WTC11 (cell line): ENCODE data around the gene TMPRSS6. TPM values are rescaled to one million over a fixed set of nuclear protein-coding genes. Genes with fewer than 3 reads are reported as not detected.

Experiments used
- ATAC-seq: fragments of 200-7000 bp; cut with Tn5 transposase; 2 replicates; pipeline ENCODE4 v1.10.0; 2021; ENCODE audit warnings: mild to moderate bottlenecking, moderate library complexity
- CTCF ChIA-PET: fragments of 300-600 bp; sonication (Branson Sonifier 250); formaldehyde crosslinking; loops from one replicate; lab custom pipeline; 2021; ENCODE audit warnings: antibody characterized with exemption; lab: Charles Lee
- POLR2A ChIA-PET: fragments of 350-600 bp; sonication (Branson Sonifier 250); formaldehyde crosslinking; loops from one replicate; lab custom pipeline; 2021; ENCODE audit warnings: antibody characterized with exemption; lab: Charles Lee
- DNase-seq: peaks from one replicate; pipeline ENCODE4 v3.0.0; 2021; ENCODE audit warnings: low spot score
- H3K27ac Mint-ChIP-seq: 2 replicates; pipeline ENCODE4 v1.8.0; 2021; ENCODE audit warnings: mixed read lengths
- H3K27me3 Mint-ChIP-seq: 2 replicates; pipeline ENCODE4 v1.8.0; 2021; ENCODE audit warnings: low read depth, mild to moderate bottlenecking, moderate library complexity, mixed read lengths
- H3K36me3 Mint-ChIP-seq: 2 replicates; pipeline ENCODE4 v1.8.0; 2021; ENCODE audit warnings: mixed read lengths
- H3K4me1 Mint-ChIP-seq: 2 replicates; pipeline ENCODE4 v1.8.0; 2022; ENCODE audit warnings: mixed read lengths
- H3K4me3 Mint-ChIP-seq: 2 replicates; pipeline ENCODE4 v1.8.0; 2021; ENCODE audit warnings: mild to moderate bottlenecking, moderate library complexity, mixed read lengths
- H3K9me3 Mint-ChIP-seq: 2 replicates; pipeline ENCODE4 v1.8.0; 2021; ENCODE audit warnings: mixed read lengths
- CREB1 ChIP-seq: sonication (generic); formaldehyde crosslinking; IDR thresholded peaks from 2 replicates; pipeline ENCODE4 v1.8.0; 2023; ENCODE audit warnings: mild to moderate bottlenecking, missing genetic modification reagents
- CREM ChIP-seq: sonication (generic); formaldehyde crosslinking; IDR thresholded peaks from 2 replicates; pipeline ENCODE4 v1.8.1; 2022; ENCODE audit warnings: mild to moderate bottlenecking, missing genetic modification reagents, moderate library complexity
- GRHL2 ChIP-seq: fragments of 250-450 bp; sonication (Bioruptor Pico); IDR thresholded peaks from 2 replicates; pipeline ENCODE4 v1.8.0; 2022; ENCODE audit warnings: mild to moderate bottlenecking, moderate library complexity; ENCODE audit not compliant: insufficient replicate concordance, severe bottlenecking
- HMGXB4 ChIP-seq: sonication (generic); formaldehyde crosslinking; IDR thresholded peaks from 2 replicates; pipeline ENCODE4 v1.8.1; 2023; ENCODE audit warnings: mild to moderate bottlenecking, moderate library complexity, missing genetic modification reagents
- JUN ChIP-seq: sonication (generic); formaldehyde crosslinking; IDR thresholded peaks from 2 replicates; pipeline ENCODE4 v1.8.0; 2023; ENCODE audit warnings: mild to moderate bottlenecking, missing genetic modification reagents
- NR1H2 ChIP-seq: sonication (generic); formaldehyde crosslinking; IDR thresholded peaks from 2 replicates; pipeline ENCODE4 v1.9.0; 2021; ENCODE audit warnings: mild to moderate bottlenecking, moderate library complexity, missing genetic modification reagents
- NR2C2 ChIP-seq: sonication (generic); formaldehyde crosslinking; IDR thresholded peaks from 2 replicates; pipeline ENCODE4 v1.8.0; 2022; ENCODE audit warnings: mild to moderate bottlenecking, missing genetic modification reagents
- NR3C1 ChIP-seq: sonication (generic); formaldehyde crosslinking; conservative IDR thresholded peaks from 2 replicates; pipeline ENCODE4 v1.8.1; 2023; ENCODE audit warnings: low read depth, mild to moderate bottlenecking, missing genetic modification reagents
- OVOL2 ChIP-seq: fragments of 250-450 bp; sonication (Bioruptor Pico); IDR thresholded peaks from 2 replicates; pipeline ENCODE4 v1.9.0; 2021; ENCODE audit warnings: mild to moderate bottlenecking, borderline replicate concordance
- RORB ChIP-seq: fragments of 250-450 bp; sonication (Bioruptor Pico); IDR thresholded peaks from 2 replicates; pipeline ENCODE4 v1.9.0; 2021; ENCODE audit warnings: mild to moderate bottlenecking
- STAT6 ChIP-seq: sonication (generic); formaldehyde crosslinking; conservative IDR thresholded peaks from 2 replicates; pipeline ENCODE4 v1.8.1; 2023; ENCODE audit warnings: mild to moderate bottlenecking, low read depth, missing genetic modification reagents, moderate library complexity
- TCF7 ChIP-seq: sonication (generic); formaldehyde crosslinking; IDR thresholded peaks from 2 replicates; pipeline ENCODE4 v1.8.0; 2022; ENCODE audit warnings: mild to moderate bottlenecking, low read depth, missing genetic modification reagents, moderate library complexity
- TP53 ChIP-seq: sonication (generic); formaldehyde crosslinking; IDR thresholded peaks from 2 replicates; pipeline ENCODE4 v1.8.1; 2023; ENCODE audit warnings: mild to moderate bottlenecking, missing genetic modification reagents
- USF2 ChIP-seq: sonication (generic); formaldehyde crosslinking; IDR thresholded peaks from 2 replicates; pipeline ENCODE4 v1.8.1; 2023; ENCODE audit warnings: mild to moderate bottlenecking, missing genetic modification reagents, moderate library complexity
- ZMAT4 ChIP-seq: fragments of 250-450 bp; sonication (Bioruptor Pico); IDR thresholded peaks from 2 replicates; pipeline ENCODE4 v1.9.0; 2021; ENCODE audit warnings: mild to moderate bottlenecking
- ZNF121 ChIP-seq: sonication (generic); formaldehyde crosslinking; IDR thresholded peaks from 2 replicates; pipeline ENCODE4 v1.8.0; 2023; ENCODE audit warnings: missing genetic modification reagents
- ZNF232 ChIP-seq: sonication (generic); formaldehyde crosslinking; IDR thresholded peaks from 2 replicates; pipeline ENCODE4 v1.8.0; 2022; ENCODE audit warnings: mild to moderate bottlenecking, missing genetic modification reagents
- ZNF317 ChIP-seq: sonication (generic); formaldehyde crosslinking; IDR thresholded peaks from 2 replicates; pipeline ENCODE4 v1.8.1; 2023; ENCODE audit warnings: low read depth, mild to moderate bottlenecking, moderate library complexity, missing genetic modification reagents, borderline replicate concordance
- ZNF532 ChIP-seq: fragments of 250-450 bp; sonication (Bioruptor Pico); IDR thresholded peaks from 2 replicates; pipeline ENCODE4 v1.9.0; 2021; ENCODE audit warnings: mild to moderate bottlenecking, borderline replicate concordance
- ZNF671 ChIP-seq: fragments of 250-450 bp; sonication (Bioruptor Pico); IDR thresholded peaks from 2 replicates; pipeline ENCODE4 v1.8.0; 2021; ENCODE audit warnings: mild to moderate bottlenecking
- total RNA-seq: library from RNA; stranded (reverse); gene quantifications from 3 replicates; pipeline ENCODE4 v1.2.3, GENCODE V29; 2021

Gene TMPRSS6
- total RNA-seq, 1 experiment from 2014 or later: 0.11 TPM

GRCh38 chr22:37137131-37137530 is 27.6 kb upstream of the TMPRSS6 start:
- Mint-ChIP-seq H3K9me3 (no peaks in the 10 kb centered on the region), H3K27ac (no peak overlapping the region), H3K36me3 (no peaks in the 10 kb centered on the region), H3K4me1 (no peaks in the 10 kb centered on the region), H3K4me3 (no peak overlapping the region), H3K27me3 (no peaks in the 10 kb centered on the region)
- POLR2A ChIA-PET: no interaction called here
- no peak for ATAC-seq
- DNase-seq: no peak
- CTCF ChIA-PET: interaction anchor here (0.7 to 2.1 kb wide), 2 partner anchors 10 to 576 kb away, joined by 4 to 14 read pairs; no protein-coding TSS in a partner anchor
- TF ChIP-seq ZNF317 (no peak), NR3C1 (CRISPR knock-in tag) (no peak), GRHL2 (no peak), STAT6 (CRISPR knock-in tag) (no peak), TP53 (CRISPR knock-in tag) (no peak), ZNF121 (CRISPR knock-in tag) (no peak), ZMAT4 (CRISPR knock-in tag) (no peak), ZNF671 (CRISPR knock-in tag) (no peak), OVOL2 (CRISPR knock-in tag) (no peak), NR2C2 (CRISPR knock-in tag) (no peak), CREM (CRISPR knock-in tag) (no peak), CREB1 (CRISPR knock-in tag) (no peak), ZNF532 (CRISPR knock-in tag) (no peak), TCF7 (CRISPR knock-in tag) (no peak), USF2 (CRISPR knock-in tag) (no peak), ZNF232 (CRISPR knock-in tag) (no peak), RORB (CRISPR knock-in tag) (no peak), HMGXB4 (CRISPR knock-in tag) (no peak), JUN (CRISPR knock-in tag) (no peak), NR1H2 (no peak)
